Kidney epithelial cell (primary cell): Measurements from ENCODE around the gene ARHGAP6. TPM values are rescaled to one million over a fixed set of nuclear protein-coding genes. Genes with fewer than 3 reads are reported as not detected.
"Not testable (repeated sequence)": the region's sequence is repeated elsewhere in the genome, so short reads cannot be mapped to it uniquely, and the experiment has no call there.

Experiments used
- DNase-seq: peaks from one replicate; pipeline ENCODE4 v3.0.0-alpha.2; 2010; ENCODE audit warnings: low read depth
- H3K27me3 ChIP-seq: 2 replicates; pipeline ENCODE4 v1.6.0; 2011; ENCODE audit warnings: low read length; ENCODE audit not compliant: control insufficient read depth, insufficient read depth
- H3K36me3 ChIP-seq: 2 replicates; pipeline ENCODE4 v1.5.1; 2011; ENCODE audit warnings: low read length; ENCODE audit not compliant: control insufficient read depth, insufficient read depth
- H3K4me3 ChIP-seq: 2 replicates; pipeline ENCODE4 v1.5.1; 2011; ENCODE audit warnings: low read depth, mild to moderate bottlenecking, control low read depth, low read length
- CTCF ChIP-seq: IDR thresholded peaks from 2 replicates; pipeline ENCODE4 v1.5.1; 2011; ENCODE audit warnings: mild to moderate bottlenecking, moderate library complexity, low read length, control low read depth, inconsistent platforms; ENCODE audit not compliant: insufficient read depth, poor library complexity, severe bottlenecking
- total RNA-seq: library from RNA; depleted of rRNA; stranded (reverse); fragments of >200 nt; gene quantifications from 2 replicates; pipeline ENCODE4 v1.2.3, GENCODE V29; 2015

ARHGAP6 gene
- total RNA-seq, 1 donor from 2014 or later = 1.7 TPM

GRCh38 chrX:11254417-11255109 is 411.2 kb downstream of the ARHGAP6 start:
- Histone ChIP-seq H3K4me3 (no peak overlapping the region), H3K27me3 (no peaks in the 10 kb centered on the region), H3K36me3 (no peaks in the 10 kb centered on the region)
- no peak for TF ChIP-seq CTCF
- no peak for DNase-seq

GRCh38 chrX:11244636-11245035 is 421.1 kb downstream of the ARHGAP6 start:
- no peaks in the 10 kb centered on the region for H3K36me3 ChIP-seq
- no peaks in the 10 kb centered on the region for H3K27me3 ChIP-seq
- TF ChIP-seq CTCF = no peak
- DNase-seq = no peak
- H3K4me3 ChIP-seq = no peak overlapping the region

GRCh38 chrX:11242704-11243103 is 423.0 kb downstream of the ARHGAP6 start:
- no peaks in the 10 kb centered on the region for H3K36me3 ChIP-seq
- H3K27me3 ChIP-seq = no peaks in the 10 kb centered on the region
- TF ChIP-seq CTCF = no peak
- H3K4me3 ChIP-seq = no peak overlapping the region
- DNase-seq = no peak

- TF ChIP-seq CTCF = no peak
- no peaks in the 10 kb centered on the region for H3K27me3 ChIP-seq
- no peak overlapping the region for H3K4me3 ChIP-seq
- no peaks in the 10 kb centered on the region for H3K36me3 ChIP-seq
- DNase-seq = no peak
Observed at GRCh38 chrX:11241720-11242119, 424.0 kb downstream of the ARHGAP6 start.

GRCh38 chrX:11239230-11239629 is 426.5 kb downstream of the ARHGAP6 start:
- TF ChIP-seq CTCF = no peak
- DNase-seq = peak; percentile 37
- H3K4me3 ChIP-seq = no peak overlapping the region
- no peaks in the 10 kb centered on the region for H3K36me3 ChIP-seq
- H3K27me3 ChIP-seq = no peaks in the 10 kb centered on the region

GRCh38 chrX:11235377-11235776 is 430.3 kb downstream of the ARHGAP6 start:
- not testable (repeated sequence) for H3K27me3 ChIP-seq, H3K36me3 ChIP-seq, H3K4me3 ChIP-seq, DNase-seq
